ENCODE measurements around the gene BMPR1A.
A peak's percentile ranks its signal among the peaks of the same experiment; 100 is the strongest.

The BMPR1A gene

DNA sequence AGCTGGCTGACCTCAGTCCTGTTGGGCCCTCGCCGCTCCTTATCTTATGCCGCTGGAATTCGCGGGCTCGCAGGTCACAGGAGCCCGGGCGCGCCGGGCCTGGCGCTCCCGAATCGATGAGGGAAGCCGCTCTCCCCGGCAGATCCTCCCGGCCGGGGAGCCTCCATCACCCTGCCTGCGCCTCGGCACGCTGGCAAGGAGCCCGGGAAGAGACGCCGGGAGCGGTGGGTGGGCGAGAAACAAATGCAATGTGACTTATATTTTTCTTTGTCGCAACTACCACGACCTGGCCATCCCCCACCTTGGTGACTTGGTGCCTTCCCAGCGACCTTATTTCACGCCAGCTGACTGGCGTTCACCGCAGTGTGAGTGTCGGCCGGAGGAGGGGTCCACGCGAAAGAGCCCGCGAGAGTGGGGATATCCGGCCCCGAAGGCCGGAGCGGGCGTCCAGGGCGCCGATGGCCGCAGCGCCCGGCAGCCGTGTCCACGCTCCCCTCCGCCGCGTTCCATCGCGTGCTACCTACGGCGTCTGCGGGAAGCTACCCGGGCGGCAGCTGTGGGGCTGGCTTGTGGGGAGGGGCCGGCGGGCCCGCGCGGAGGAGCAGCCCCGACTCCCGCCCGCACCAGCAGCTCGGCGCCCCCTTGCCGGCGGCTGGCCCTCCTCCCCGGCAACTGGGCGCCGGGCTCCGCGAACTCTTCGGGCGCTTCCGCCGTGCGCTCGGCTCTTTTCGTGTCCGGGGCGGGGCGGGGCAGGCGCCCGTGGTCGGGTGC, 494 bp upstream of the BMPR1A start:
- intact Hi-C loops (cut with DNase I), result loop anchor here (5.0 kb wide), 2 partner anchors 44 to 141 kb away; no protein-coding TSS in a partner anchor
- peak; percentile 51 to 97 (median 92) for DNase-seq

DNA sequence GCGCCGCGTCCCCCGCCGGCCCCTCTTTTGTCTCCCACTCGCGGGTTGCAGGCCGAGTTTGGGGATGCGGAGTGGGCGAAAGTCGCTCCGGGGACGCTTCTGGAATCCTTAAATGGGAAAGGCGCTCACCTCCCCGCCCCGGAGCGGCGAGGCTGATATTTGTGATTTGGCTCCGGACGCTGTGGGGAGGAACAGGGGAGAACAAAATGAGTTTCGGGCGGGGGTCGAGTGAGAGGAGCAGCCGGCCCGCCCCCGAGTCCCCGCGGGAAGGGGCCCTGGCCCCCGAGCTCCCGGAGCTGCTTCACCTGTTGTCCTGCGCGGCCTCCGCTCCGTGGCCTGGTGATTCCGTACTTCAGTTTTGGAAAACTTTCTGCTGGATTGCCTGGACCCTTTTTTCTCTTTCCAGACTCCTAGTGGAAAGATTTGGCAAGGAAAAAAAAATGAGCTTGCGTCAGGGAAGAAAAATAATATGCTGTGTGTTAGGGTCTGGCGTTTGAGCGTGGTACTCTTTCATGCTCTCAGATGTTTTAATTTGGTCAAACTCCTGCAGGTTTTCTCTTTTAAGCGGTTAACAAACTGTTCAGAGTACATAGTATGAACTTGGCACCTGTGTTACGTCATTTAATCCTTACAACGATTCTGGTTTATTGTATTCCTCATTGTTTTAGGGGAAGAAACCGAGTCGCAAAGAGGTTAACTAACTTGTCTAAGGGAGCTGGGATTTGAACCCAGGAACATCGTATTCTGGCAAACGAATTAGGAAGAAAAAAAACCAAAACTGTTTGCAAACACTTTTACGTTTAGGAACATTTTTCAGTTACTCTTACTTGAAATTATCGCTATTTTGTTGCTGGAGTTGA, 924 bp downstream of the BMPR1A start:
- intact Hi-C loops (cut with DNase I), result loop anchor here (5.0 kb wide), 2 partner anchors 45 to 140 kb away; no protein-coding TSS in a partner anchor
- peak in 39 of 42 donors; percentile 14 to 64 (median 37) for DNase-seq

DNA sequence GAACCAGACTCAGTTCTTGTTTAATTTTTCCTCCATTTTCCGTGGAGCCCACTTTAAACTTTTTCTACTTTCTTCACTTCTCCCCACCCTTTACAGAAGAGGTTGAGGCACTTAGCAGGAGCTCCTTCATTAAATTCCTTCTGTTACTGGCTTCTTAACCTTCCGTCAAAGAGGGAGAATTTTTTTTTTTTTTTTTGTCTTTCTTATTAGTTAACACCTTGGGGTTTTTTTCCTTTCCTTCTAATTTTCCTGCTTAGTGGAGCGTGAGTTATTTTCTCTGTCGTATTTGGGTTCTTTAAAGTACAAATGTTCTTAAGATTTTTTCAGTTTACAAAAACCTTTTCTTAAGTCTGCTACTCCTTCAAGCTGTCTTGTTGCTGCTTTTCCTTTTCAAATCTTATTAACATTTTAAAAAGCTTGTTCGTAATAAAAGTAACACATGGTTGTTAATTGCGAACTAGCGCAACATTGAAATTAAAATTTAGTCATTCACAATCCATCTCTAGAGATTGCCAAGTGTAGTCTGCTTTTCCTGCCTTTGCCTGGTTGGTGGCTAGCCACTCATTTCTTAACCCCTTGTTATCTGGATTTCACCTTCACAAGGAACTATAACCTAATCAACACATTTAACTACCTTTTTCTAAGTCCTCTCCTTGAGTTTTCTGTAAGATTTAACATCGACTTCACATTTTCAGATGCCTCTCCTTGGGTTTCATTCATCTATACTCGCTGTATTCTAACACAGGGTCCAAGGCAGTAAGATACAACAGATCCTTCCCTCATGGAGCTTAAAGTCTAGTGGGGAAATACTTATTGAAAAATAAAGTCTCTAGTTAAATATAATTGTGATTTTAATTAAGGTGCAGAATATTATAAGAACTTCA, 2.0 kb downstream of the BMPR1A start:
- no peak for DNase-seq
- intact Hi-C loops (cut with DNase I), result loop anchor here (5.0 kb wide), 2 partner anchors 46 to 139 kb away; no protein-coding TSS in a partner anchor

DNA sequence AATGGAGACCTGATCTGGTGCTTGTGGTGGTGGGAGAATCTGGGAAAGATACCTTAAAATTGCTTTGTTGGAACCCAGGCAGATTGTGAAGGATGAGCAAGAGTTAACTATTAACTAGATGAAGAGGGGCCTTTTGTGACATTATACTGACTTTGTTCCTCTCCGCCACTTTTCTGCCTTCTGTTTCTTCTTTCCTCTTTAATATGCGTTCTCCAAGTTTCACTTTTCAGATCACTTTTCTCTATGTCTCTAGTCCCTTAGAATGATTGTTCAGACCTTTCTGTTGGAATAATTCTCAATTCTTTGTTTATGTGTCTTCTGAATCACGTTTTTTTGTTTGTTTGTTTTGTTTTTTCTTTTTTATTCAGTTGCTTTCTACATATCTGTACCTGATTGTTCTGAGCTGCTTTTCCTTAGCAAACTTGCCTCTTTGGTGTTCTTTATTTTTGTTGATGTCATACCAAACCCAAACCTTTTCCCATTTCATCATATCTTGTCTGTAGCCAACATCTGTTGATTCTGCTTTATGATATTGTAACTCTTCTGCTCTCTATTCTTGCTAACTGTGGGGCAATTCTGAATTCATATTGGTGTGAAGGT, 2.8 kb downstream of the BMPR1A start:
- no peak for DNase-seq
- intact Hi-C loops (cut with DNase I), result loop anchor here (5.0 kb wide), 2 partner anchors 47 to 138 kb away; no protein-coding TSS in a partner anchor

DNA sequence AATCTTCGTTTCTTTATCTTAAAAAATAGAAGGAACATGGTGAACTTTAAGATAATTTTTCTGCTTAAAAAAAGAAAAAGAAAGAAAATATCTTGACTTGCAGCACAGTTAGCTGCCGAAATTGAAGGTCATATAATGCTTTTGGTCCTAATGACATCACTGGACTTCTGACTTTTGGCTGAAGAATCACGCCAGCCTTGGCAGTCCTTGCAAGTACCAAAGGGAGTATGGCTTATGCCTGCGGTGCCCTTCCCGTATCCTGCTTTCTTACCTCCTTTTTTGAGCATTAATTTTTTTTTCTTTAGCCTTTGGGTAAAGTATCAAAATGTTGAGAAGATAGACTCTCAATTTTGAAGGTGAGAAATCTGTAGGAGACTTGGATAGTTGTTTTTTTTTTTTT, 7.0 kb downstream of the BMPR1A start:
- DNase-seq, result no peak
- intact Hi-C loops (cut with DNase I), result no loop called here

DNA sequence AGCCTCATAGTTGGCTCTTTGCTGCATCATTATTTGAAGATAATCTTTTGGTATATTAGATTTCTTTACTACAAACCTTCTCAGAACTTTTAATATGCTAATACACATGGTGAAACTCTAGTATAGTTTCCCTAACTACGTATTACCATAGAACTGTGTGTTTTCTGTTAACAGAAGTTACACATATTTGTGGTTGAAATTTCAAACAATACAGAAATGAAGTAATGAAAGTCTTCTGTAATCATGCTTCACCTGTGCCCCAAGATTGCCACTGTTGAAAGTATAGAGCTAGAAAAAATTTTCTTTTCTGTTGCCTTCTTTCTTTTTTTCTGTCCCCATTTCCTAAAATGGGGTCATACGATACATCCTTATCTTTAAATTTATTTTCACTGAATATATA, 9.1 kb downstream of the BMPR1A start:
- no peak for DNase-seq
- intact Hi-C loops (cut with DNase I), result no loop called here

DNA sequence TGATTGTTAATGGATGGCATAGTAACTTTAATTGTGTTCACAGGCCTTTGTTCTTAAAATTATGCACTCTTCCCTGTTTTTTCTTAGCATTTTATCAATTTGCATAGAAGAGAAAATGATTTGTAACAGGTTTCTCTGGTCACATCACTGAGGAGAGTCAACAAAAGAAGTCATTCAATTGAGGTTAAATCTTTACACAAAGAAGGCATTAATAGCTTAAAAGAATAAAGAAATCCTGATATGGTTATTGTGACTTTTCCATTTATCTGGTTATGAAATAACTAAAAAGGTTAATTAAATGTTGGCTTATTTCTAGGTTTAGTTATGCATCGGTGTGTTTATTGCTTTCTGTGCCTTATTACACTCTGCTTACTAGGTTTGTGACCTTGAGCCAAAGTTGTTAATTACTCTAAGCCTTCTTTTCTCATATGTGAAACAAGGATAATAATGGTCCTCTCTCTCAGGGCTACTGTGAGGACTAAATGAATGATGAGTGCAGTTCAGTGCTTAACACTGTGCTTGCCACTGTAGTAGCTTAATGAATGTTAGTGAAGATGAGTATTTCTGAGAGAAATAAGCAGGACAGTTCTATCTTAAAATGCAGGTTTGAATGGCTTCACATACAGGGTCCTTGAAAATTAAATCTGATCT, 12.1 kb downstream of the BMPR1A start:
- DNase-seq, result no peak
- intact Hi-C loops (cut with DNase I), result no loop called here

DNA sequence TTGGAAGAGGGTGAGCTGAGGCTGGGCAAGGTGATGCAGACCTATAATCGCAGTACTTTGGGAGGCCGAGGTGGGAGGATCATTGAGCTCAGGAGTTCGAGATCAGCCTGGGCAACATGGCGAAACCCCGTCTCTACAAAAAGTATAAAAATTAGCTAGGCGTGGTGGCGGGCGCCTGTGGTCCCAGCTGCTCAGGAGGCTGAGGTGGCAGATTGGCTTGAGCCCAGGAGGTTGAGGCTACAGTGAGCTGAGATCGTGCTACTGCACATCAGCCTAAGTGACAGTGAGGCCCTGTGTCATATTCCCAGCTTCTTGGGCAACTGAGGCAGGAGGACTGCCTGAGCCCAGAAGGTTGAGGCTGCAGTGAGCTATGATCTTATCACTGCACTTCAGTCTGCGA, 13.6 kb downstream of the BMPR1A start:
- intact Hi-C loops (cut with DNase I), result no loop called here
- DNase-seq, result no peak

DNA sequence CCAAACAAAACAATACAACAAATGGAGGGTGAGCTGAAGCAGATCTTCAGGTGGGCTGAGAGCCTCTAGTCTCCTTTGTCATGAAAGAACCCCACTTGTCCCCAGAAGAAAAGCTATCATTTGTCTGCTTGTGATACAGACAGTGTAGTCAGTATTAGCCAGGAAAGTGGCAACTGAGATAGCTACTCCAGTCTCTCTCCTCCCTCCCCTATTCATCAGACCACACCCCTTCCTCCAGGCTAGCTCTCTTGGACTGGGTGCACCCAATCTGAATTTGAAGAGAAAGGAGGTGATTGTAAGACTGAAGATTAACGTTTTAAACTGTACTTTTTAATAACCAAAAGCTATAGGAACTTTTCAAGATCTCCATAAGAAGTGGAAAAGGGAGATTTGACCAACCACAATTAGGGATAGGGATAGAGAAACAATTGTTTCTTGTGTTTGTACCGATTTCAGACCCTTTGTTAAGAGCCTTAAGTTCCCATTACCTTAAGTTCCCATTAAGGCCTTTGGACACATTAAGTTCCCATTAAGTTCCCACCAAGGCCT, 14.1 kb downstream of the BMPR1A start:
- intact Hi-C loops (cut with DNase I), result no loop called here
- DNase-seq, result no peak

DNA sequence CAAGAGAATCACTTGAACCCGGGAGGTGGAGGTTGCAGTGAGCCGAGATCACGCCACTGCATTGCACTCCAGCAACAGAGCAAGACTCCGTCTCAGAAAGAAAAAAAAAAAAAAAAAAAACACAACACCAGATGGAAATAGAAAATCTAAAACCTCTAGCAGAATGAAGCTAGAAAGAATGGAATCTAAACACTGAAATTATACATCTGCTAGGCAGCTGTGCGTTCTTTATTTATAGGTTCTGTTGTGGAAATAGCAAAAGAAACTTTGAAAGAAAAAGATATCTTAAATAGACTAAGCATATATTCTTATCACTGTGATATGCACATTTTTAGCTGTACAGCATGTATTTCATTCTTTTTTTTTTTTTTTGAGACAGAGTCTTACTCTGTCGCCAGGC, 17.1 kb downstream of the BMPR1A start:
- no peak for DNase-seq
- intact Hi-C loops (cut with DNase I), result no loop called here

DNA sequence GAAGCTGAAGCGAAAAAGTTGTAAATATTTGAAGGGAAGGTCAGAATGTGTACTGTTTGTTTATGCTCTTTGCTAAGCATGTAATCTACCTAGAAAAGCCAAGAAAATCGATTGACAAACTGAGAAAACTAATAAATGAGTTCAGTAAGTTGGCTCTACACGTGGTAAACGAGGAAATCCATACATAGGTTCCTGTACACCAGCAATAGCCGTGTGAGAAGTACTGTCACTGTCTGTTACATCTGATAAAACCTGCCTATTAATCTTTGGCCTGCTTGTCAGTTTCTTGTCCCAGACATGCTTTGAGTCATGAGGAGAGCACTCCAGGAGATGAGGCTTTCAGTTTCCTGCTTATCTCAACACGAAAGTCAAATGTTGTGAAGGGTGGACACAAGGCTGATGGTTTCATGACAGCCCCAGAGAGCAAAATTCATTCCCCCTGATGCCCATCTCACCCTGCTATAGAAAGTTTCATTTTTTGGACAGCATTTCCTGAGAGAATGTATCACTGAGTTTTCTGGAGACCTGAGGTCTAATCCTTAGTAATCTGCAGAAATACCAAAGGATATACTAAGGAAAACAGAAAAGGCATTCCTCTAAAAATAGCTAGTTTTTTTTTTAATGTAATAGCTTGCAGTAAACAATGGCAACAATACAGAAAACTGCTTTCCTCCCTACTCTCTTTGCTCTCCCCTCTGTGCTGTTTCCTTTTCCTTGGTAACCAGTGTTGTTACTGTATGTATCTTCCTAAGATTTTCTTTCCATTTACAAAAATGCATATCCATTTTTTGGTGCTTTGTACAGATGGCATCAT, 18.8 kb downstream of the BMPR1A start:
- intact Hi-C loops (cut with DNase I), result no loop called here
- no peak for DNase-seq

DNA sequence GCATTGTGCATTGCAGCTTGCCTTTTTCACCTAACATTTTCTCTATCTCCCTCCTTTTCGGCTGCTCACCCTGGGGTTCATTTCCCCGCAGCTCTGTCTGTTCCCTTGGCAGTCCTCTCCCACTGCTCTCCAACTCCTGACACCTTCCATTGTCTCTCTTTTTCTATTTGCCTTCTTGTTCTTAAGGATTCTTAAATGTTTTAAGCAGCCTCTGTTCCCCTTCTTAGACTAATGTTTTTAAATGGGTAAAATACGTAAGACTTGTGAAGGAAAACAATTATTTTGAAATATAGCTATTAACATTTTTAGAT, 19.4 kb downstream of the BMPR1A start:
- DNase-seq, result peak in 1 of 42 donors; percentile 6
- intact Hi-C loops (cut with DNase I), result no loop called here

DNA sequence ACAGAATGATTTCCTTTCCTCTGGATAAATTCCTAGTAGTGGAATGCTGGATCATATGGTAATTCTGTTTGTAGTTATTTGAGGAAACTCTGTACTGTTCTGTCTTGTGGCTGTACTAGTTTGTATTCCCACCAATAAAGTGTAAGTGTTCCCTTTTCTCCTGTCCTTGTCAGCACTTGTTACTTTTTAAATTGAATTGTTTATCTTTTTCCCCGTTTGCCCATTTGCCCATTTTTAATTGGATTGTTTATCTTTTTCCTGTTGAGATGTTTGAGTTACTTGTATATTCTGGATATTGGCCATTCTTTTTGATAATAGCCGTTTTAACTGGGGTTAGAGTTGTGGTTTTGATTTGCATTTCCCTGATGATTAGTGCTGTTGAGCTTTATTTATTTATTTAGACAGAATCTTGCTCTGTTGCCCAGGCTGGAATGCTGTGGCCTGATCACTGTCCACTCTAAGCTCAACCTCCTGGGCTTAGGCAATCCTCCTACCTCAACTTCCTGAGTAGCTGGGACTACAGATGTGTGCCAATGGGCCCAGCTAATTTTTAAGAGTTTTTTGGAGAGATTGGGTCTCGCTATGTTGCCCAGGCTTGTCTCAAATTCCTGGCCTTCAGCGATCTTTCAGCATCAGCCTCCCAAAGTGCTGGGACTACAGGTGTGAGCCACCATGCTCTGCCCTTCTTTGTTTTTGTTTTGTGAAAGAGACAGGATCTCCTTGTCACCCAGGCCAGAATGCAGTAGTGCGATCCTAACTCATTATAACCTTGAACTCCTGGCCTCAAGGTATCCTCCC, 23.0 kb downstream of the BMPR1A start:
- intact Hi-C loops (cut with DNase I), result no loop called here

DNA sequence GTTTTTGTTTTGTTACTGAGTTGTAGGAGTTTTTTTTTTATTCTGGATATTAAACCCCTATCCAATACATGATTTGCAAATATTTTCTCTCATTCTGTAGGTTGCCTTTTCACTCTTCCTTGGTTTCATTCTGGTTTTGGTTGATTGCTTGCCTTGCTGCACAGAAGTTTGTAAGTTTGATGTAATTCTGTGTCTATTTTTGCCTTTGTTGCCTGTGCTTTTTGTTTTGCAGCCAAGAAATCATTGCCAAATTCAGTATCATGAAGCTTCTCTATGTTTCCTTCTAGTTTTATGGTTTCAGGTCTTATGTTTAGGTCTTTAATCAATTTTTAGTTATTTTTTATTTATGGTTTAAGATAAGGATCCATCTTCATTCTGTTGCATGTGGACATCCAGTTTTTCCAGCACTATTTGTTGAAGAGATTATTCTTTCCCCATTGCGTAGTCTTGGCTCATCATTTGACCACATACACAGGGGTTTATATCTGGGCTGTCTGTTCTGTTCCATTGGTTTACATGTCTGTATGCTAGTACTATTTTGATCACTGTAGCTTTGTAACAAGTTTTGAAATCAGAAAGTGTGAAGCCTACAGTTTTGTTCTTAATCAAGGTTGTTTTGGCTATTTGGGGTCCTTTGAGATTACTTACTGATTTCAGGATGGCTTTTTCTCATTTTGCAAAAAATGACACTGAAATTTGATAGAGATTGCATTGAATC, 26.4 kb downstream of the BMPR1A start:
- intact Hi-C loops (cut with DNase I), result no loop called here
- no peak for DNase-seq

More for the DNA sequence above, 23.0 kb downstream of the BMPR1A start:
- DNase-seq, result no peak

DNA sequence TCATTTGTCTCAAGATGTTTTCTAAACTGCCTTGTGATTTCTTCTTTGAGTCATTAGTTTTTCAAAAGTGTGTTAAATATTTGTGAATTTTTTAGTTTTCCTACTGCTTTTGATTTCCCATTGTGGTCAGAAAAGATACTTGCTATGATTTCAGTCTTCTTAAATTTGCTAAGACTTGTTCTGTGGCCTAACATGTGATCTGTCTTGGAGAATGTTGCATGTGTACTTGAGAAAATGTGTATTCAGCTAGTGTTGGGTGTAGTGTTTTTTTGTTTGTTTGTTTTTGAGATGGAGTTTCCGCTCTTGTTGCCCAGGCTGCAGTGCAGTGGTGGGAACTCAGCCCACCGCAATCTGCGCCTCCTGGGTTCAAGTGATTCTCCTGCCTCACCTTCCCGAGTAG, 28.6 kb downstream of the BMPR1A start:
- intact Hi-C loops (cut with DNase I), result no loop called here
- DNase-seq, result no peak

DNA sequence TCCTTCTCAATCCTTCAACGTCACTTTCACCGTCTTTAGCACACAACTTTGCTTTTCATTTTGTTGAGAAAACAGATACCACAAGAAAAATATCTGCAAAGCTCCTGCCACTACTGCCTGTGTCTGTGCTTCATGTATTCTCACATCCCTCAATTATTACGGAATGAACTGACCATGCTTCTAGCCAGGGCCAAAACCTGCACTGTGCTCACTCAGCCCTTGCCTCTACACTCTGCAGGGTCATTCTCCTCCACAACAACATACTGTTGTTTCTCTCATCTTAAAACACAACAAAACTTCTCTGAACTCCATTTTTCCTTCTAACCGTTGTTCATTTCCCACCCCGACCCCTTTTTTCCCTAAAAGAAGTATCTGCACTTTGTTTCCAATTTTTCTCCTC, 29.5 kb downstream of the BMPR1A start:
- intact Hi-C loops (cut with DNase I), result no loop called here
- no peak for DNase-seq
